ENCODE results near the gene CD300LF. TPM values are rescaled to one million over a fixed set of nuclear protein-coding genes. Genes with fewer than 3 reads are reported as not detected.

Gene CD300LF
- polyA plus RNA-seq, 3 donors, result 112 to 184 (median 175) TPM

DNA sequence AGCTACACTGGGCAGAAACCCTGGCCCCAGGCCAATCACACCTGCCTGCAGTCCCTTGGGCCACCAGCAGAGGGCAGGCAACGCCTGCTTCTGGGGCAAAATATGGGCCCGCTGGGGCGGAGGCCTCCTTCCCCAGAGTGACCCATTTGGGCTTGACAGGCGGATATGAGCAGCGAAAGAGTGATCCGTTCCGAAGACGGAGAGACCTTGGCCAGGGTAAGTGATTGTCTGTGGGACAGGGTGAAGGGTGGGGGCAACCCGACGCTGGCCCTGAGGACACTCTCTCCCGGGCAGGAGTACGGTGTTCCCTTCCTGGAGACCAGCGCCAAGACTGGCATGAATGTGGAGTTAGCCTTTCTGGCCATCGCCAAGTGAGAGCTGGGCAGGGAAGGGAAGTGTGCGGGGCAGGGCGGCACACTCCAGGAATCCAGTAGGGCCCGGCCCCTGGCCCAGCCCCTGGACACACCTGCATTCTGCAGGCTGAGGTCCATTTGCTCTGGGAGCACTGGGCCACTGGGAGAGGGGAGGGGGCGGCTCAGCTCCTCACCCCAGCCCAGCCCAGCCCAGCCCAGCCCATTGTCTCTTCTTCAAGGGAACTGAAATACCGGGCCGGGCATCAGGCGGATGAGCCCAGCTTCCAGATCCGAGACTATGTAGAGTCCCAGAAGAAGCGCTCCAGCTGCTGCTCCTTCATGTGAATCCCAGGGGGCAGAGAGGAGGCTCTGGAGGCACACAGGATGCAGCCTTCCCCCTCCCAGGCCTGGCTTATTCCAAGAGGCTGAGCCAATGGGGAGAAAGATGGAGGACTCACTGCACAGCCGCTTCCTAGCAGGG, 32.2 kb upstream of the CD300LF start:
- H3K27me3 Mint-ChIP-seq (ENCODE audit: low read depth in 3 of 3), result no peaks in the 10 kb centered on the region
- no peaks in the 10 kb centered on the region for H3K27me3 ChIP-seq (ENCODE audit: control insufficient read depth in 2 of 2, insufficient read depth in 2 of 2, low read length in 2 of 2)
- H3K4me1 ChIP-seq (ENCODE audit: control insufficient read depth in 1 of 2, insufficient read depth in 2 of 2, low read length in 2 of 2), result peaks cover 77 to 88% of the 10 kb centered on the region in 2 donors
- peak overlapping the region in 6 of 7 donors; percentile 8 to 74 (median 47) for H3K27ac Mint-ChIP-seq
- H3K4me1 Mint-ChIP-seq, result peaks cover 74% of the 10 kb centered on the region
- peaks cover 55% of the 10 kb centered on the region for H3K79me2 ChIP-seq (ENCODE audit: insufficient read depth, low read length)
- peak; percentile 79 to 82 (median 80) for DNase-seq
- H3K36me3 Mint-ChIP-seq, result peaks cover 9 to 21% of the 10 kb centered on the region in 2 donors
- TF ChIP-seq, protein P1, sequence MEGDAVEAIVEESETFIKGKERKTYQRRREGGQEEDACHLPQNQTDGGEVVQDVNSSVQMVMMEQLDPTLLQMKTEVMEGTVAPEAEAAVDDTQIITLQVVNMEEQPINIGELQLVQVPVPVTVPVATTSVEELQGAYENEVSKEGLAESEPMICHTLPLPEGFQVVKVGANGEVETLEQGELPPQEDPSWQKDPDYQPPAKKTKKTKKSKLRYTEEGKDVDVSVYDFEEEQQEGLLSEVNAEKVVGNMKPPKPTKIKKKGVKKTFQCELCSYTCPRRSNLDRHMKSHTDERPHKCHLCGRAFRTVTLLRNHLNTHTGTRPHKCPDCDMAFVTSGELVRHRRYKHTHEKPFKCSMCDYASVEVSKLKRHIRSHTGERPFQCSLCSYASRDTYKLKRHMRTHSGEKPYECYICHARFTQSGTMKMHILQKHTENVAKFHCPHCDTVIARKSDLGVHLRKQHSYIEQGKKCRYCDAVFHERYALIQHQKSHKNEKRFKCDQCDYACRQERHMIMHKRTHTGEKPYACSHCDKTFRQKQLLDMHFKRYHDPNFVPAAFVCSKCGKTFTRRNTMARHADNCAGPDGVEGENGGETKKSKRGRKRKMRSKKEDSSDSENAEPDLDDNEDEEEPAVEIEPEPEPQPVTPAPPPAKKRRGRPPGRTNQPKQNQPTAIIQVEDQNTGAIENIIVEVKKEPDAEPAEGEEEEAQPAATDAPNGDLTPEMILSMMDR (IDR thresholded peaks at IDR 0.05), result peak; percentile 100
- H3K4me3 ChIP-seq (replicated peaks in 1 of 3; ENCODE audit: low read depth in 2 of 3, low read length in 3 of 3), result peak overlapping the region in 1 of 3 experiments; percentile 41
- peaks cover 14% of the 10 kb centered on the region for H4K20me1 ChIP-seq (ENCODE audit: insufficient read depth, low read length)
- no peak overlapping the region for H2AFZ ChIP-seq (ENCODE audit: insufficient read depth, low read depth, low read length, poor library complexity, severe bottlenecking)
- intact Hi-C loops (cut with micrococcal nuclease), result loop anchor here (1.0 to 10.0 kb wide), 3 partner anchors 117 to 210 kb away; no protein-coding TSS in a partner anchor
- peak overlapping the region; percentile 30 for H3K4me2 ChIP-seq (replicated peaks; ENCODE audit: extremely low read depth, low read length, poor library complexity, severe bottlenecking)
- no peak overlapping the region for H3K27ac ChIP-seq (ENCODE audit: low read depth in 1 of 2, low read length in 2 of 2)
- peak overlapping the region; percentile 35 to 45 for H3K4me3 Mint-ChIP-seq
- H3K9ac ChIP-seq (ENCODE audit: insufficient read depth, low read length, poor library complexity, severe bottlenecking), result no peak overlapping the region
- peaks cover 0 to 2% (median 0%) of the 10 kb centered on the region in 7 donors for H3K9me3 Mint-ChIP-seq
- H3K9me3 ChIP-seq (replicated peaks in 1 of 2; ENCODE audit: control insufficient read depth in 1 of 2, insufficient read depth in 1 of 2, low read length in 2 of 2), result no peaks in the 10 kb centered on the region
- H3K36me3 ChIP-seq (replicated peaks in 1 of 2; ENCODE audit: control insufficient read depth in 1 of 2, insufficient read depth in 2 of 2, low read length in 2 of 2), result no peaks in the 10 kb centered on the region
- WGBS (ENCODE audit: insufficient coverage), result 25% methylated on average over 14 of the region's 24 CpGs

DNA sequence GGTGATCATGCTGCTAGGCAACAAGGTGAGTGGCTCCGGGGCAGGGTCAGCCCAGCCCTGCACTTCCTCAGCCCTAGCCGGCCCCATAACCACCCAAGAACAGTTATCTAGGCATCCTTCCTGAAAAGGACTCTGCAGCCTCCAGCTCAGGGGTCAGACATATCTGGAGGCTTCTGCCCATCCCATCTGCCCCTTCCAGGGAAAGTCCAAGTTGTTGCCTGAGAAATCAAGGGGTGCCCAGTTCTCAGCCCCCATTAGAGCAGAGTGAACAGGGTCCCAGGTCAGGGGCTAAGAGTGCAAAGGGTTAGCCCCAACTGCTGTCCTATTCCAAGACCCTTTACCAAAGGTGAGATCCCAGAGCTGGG, 31.6 kb upstream of the CD300LF start:
- no peak overlapping the region for H3K4me3 ChIP-seq (replicated peaks in 1 of 3; ENCODE audit: low read depth in 2 of 3, low read length in 3 of 3)
- H3K9me3 ChIP-seq (replicated peaks in 1 of 2; ENCODE audit: control insufficient read depth in 1 of 2, insufficient read depth in 1 of 2, low read length in 2 of 2), result no peaks in the 10 kb centered on the region
- peaks cover 55% of the 10 kb centered on the region for H3K79me2 ChIP-seq (ENCODE audit: insufficient read depth, low read length)
- intact Hi-C loops (cut with micrococcal nuclease), result loop anchor here (1.0 to 10.0 kb wide), 3 partner anchors 118 to 210 kb away; no protein-coding TSS in a partner anchor
- DNase-seq, result peak in 1 of 3 donors; percentile 17
- no peak overlapping the region for H3K4me2 ChIP-seq (replicated peaks; ENCODE audit: extremely low read depth, low read length, poor library complexity, severe bottlenecking)
- H3K27ac ChIP-seq (ENCODE audit: low read depth in 1 of 2, low read length in 2 of 2), result no peak overlapping the region
- no peak overlapping the region for H3K9ac ChIP-seq (ENCODE audit: insufficient read depth, low read length, poor library complexity, severe bottlenecking)
- peaks cover 8% of the 10 kb centered on the region for H4K20me1 ChIP-seq (ENCODE audit: insufficient read depth, low read length)
- Mint-ChIP-seq H3K27ac (peak overlapping the region in 2 of 7 donors; percentile 15 to 46), H3K4me1 (peaks cover 75% of the 10 kb centered on the region), H3K36me3 (peaks cover 9 to 21% of the 10 kb centered on the region in 2 donors), H3K9me3 (peaks cover 0 to 2% (median 0%) of the 10 kb centered on the region in 7 donors), H3K4me3 (peak overlapping the region in 1 of 2 donors; percentile 15), H3K27me3 (ENCODE audit: low read depth in 3 of 3) (peaks cover 0 to under 1% (median 0%) of the 10 kb centered on the region in 3 donors)
- TF ChIP-seq, protein P1 (IDR thresholded peaks at IDR 0.05), result no peak
- H3K27me3 ChIP-seq (ENCODE audit: control insufficient read depth in 2 of 2, insufficient read depth in 2 of 2, low read length in 2 of 2), result no peaks in the 10 kb centered on the region
- peaks cover 78 to 88% of the 10 kb centered on the region in 2 donors for H3K4me1 ChIP-seq (ENCODE audit: control insufficient read depth in 1 of 2, insufficient read depth in 2 of 2, low read length in 2 of 2)
- 10% methylated on average over 2 of the region's 2 CpGs for WGBS (ENCODE audit: insufficient coverage)
- H2AFZ ChIP-seq (ENCODE audit: insufficient read depth, low read depth, low read length, poor library complexity, severe bottlenecking), result no peak overlapping the region
- no peaks in the 10 kb centered on the region for H3K36me3 ChIP-seq (replicated peaks in 1 of 2; ENCODE audit: control insufficient read depth in 1 of 2, insufficient read depth in 2 of 2, low read length in 2 of 2)

All from CD14-positive monocyte (primary cell).